ENCODE data around the gene FFAR1.

DNA sequence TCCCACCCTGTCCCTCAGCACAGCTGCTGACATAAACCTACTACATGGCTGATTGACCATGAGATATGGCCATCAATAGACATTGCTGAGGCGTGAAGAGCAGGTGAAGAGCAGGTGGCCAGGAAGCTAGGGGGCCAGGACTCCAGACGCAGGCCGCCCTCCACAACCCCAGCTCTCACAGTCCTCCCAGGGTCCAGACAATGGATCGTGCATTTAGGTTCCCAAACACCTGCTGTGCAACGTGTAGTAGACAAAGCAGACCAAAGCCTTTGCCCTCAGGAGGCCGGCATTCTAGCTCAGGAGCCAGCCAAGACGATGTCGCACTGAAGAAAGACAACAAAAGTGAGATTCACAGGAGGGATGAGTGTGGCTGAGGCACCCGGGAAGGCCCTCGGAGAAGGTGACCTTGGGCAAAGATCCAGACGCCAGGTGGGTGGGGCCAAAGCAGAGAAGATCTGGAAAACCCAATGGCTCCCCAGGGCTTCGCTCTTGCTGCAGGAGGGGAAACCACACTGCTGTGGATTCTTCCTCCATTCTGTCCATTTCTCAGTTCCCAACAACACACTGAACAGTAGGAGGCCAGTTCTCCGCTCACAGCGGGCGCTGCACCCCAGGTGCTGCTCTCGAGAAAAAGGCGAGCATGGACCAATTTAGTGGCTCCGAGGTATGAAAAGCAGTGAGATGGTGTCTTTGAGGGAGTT, 1.4 kb downstream of the FFAR1 start:
- no peak for TF ChIP-seq POLR2AphosphoS5 (IDR thresholded peaks at IDR 0.05; ENCODE audit: low read depth, low read length)
- no peak for TF ChIP-seq TAF1 (IDR thresholded peaks at IDR 0.05; ENCODE audit: borderline replicate concordance, insufficient read depth, low read length)
